Liver (tissue), 3 donors: Measurements from ENCODE around the gene FGD2.

Experiments used
- CTCF ChIP-seq: fragments of 150-350 bp; IDR thresholded peaks from 2 replicates; pipeline ENCODE4 v1.5.1; 2017; ENCODE audit warnings: improper control_type of control experiment, low read depth, low read length; ENCODE audit not compliant: missing input control
- EGR1 ChIP-seq, 2 donors: IDR thresholded peaks; 2 replicates each; pipeline ENCODE4 v1.6.1; 2016 to 2018; ENCODE audit warnings: antibody characterized with exemption in 2 of 2, low read depth in 2 of 2
- HNF4G ChIP-seq: IDR thresholded peaks from 2 replicates; pipeline ENCODE4 v1.6.1; 2016; ENCODE audit warnings: antibody characterized with exemption
- JUND ChIP-seq, 2 donors: IDR thresholded peaks; 2 replicates each; pipeline ENCODE4 v1.6.1; 2016; ENCODE audit warnings: antibody characterized with exemption in 2 of 2
- MAX ChIP-seq: IDR thresholded peaks from 2 replicates; pipeline ENCODE4 v1.6.1; 2016; ENCODE audit warnings: antibody characterized with exemption
- RAD21 ChIP-seq, 2 donors: IDR thresholded peaks; 2 replicates each; pipeline ENCODE4 v1.6.1; 2016; ENCODE audit warnings: antibody characterized with exemption in 2 of 2, mild to moderate bottlenecking in 2 of 2
- REST ChIP-seq: IDR thresholded peaks from 2 replicates; pipeline ENCODE4 v1.6.1; 2016; ENCODE audit warnings: antibody characterized with exemption, mild to moderate bottlenecking
- TAF1 ChIP-seq: conservative IDR thresholded peaks from 2 replicates; pipeline ENCODE4 v1.6.1; 2016; ENCODE audit warnings: antibody characterized with exemption, mild to moderate bottlenecking
- YY1 ChIP-seq: IDR thresholded peaks from 2 replicates; pipeline ENCODE4 v1.6.1; 2016; ENCODE audit warnings: antibody characterized with exemption, mild to moderate bottlenecking
- TF ChIP-seq, protein P1 (sequence below): IDR thresholded peaks from 2 replicates; pipeline ENCODE4 v1.6.1; 2016; ENCODE audit warnings: antibody characterized with exemption
- TF ChIP-seq, protein P2 (sequence below): IDR thresholded peaks from 2 replicates; pipeline ENCODE4 v1.6.1; 2016; ENCODE audit warnings: antibody characterized with exemption
- donor health status: healthy.
- donor health status: healthy.

DNA sequence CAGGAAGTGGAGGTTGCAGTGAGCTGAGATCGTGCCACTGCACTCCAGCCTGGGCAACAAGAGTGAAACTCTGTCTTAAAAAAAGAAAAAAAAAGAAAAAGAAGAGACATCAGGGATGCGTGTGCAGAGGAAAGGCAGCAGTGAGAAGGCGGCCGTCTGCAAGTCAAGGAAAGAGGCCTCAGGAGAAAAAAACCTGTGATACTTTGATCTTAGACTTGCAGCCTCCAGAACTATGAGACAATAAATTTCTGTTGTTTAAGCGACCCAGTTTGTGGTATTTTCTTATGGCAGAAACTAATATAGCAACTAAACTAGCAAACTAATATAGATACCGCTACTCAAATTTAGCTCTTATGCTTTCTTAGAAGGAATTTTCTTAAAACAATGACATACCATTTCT lies 36.1 kb downstream of the FGD2 start:
- TF ChIP-seq, protein P1, sequence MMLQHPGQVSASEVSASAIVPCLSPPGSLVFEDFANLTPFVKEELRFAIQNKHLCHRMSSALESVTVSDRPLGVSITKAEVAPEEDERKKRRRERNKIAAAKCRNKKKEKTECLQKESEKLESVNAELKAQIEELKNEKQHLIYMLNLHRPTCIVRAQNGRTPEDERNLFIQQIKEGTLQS, result no peak
- no peak for TF ChIP-seq RAD21 (IDR thresholded peaks at IDR 0.05)
- no peak for TF ChIP-seq CTCF
- no peak for TF ChIP-seq EGR1 (IDR thresholded peaks at IDR 0.05; ENCODE audit: low read depth in 2 of 2)
- no peak for TF ChIP-seq TAF1
- TF ChIP-seq YY1, result no peak
- TF ChIP-seq REST, result no peak
- TF ChIP-seq, protein P2, sequence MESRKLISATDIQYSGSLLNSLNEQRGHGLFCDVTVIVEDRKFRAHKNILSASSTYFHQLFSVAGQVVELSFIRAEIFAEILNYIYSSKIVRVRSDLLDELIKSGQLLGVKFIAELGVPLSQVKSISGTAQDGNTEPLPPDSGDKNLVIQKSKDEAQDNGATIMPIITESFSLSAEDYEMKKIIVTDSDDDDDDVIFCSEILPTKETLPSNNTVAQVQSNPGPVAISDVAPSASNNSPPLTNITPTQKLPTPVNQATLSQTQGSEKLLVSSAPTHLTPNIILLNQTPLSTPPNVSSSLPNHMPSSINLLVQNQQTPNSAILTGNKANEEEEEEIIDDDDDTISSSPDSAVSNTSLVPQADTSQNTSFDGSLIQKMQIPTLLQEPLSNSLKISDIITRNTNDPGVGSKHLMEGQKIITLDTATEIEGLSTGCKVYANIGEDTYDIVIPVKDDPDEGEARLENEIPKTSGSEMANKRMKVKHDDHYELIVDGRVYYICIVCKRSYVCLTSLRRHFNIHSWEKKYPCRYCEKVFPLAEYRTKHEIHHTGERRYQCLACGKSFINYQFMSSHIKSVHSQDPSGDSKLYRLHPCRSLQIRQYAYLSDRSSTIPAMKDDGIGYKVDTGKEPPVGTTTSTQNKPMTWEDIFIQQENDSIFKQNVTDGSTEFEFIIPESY, result no peak
- TF ChIP-seq JUND (IDR thresholded peaks at IDR 0.05), result no peak
- TF ChIP-seq HNF4G, result no peak
- no peak for TF ChIP-seq MAX
